ENCODE results near the gene PRPF19. TPM values are rescaled to one million over a fixed set of nuclear protein-coding genes. Genes with fewer than 3 reads are reported as not detected.

The PRPF19 gene
- polyA plus RNA-seq, 1 donor from 2014 or later, result 71.3 TPM

DNA sequence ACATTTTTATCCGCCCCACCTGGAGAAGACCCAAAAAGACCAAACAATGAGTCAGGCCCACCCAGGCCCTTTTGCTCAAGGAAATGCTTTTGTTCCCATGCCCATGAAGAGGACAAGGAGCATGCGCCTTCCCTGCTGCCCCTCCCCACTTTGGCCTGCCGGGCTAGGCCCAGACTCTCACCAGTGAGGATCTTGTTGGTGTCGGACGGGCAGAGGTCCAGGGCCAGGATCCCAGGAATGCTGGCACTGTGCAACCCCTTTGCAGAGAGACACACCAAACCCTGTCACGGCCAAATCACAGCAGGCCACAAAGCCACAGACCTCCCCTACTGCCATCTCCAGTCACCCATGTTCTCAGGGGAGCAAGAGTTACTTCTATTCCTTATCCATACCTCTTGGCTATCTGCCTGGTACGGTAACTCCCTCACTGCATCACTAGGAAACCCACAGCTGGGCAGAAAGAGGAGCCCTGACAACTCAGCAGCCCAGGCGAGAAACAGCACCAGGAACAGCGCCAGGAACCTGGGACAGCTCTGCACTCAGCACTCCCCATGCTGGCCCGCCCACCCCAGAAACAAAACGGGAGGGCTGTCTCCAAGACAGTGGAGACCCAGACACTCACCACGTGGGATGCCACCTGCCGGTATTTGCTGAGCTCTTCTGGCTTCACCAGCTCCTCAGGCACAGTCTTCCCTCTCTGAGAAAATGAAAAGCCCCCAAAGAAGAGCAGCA is 5.5 kb downstream of the PRPF19 start:
- Histone ChIP-seq H3K4me3 (ENCODE audit: low read length) (no peak overlapping the region), H3K4me2 (ENCODE audit: low read length) (no peak overlapping the region), H3K9me2 (ENCODE audit: insufficient read depth, low read length) (no peaks in the 10 kb centered on the region), H3K27ac (ENCODE audit: low read length) (no peak overlapping the region), H3K9ac (ENCODE audit: low read length) (no peak overlapping the region), H2AFZ (ENCODE audit: low read depth, low read length) (no peak overlapping the region), H3K9me3 (ENCODE audit: low read length) (no peaks in the 10 kb centered on the region), H3F3A (ENCODE audit: insufficient read depth, low read length, poor library complexity, severe bottlenecking) (no peaks in the 10 kb centered on the region), H3K79me2 (replicated peaks; ENCODE audit: insufficient read depth, low read length) (peaks cover 26% of the 10 kb centered on the region), H3K27me3 (ENCODE audit: insufficient read depth, low read depth, low read length) (no peaks in the 10 kb centered on the region), H4K20me1 (ENCODE audit: insufficient read depth) (no peaks in the 10 kb centered on the region), H3K36me3 (ENCODE audit: insufficient read depth, low read length) (peaks cover 8% of the 10 kb centered on the region)
- no peak for TF ChIP-seq TAF1 (IDR thresholded peaks at IDR 0.05; ENCODE audit: low read depth)
- no peak for TF ChIP-seq SMC3 (conservative IDR thresholded peaks at IDR 0.05; ENCODE audit: poor library complexity)
- no peak for TF ChIP-seq RAD21 (conservative IDR thresholded peaks at IDR 0.05)
- TF ChIP-seq, protein P1, sequence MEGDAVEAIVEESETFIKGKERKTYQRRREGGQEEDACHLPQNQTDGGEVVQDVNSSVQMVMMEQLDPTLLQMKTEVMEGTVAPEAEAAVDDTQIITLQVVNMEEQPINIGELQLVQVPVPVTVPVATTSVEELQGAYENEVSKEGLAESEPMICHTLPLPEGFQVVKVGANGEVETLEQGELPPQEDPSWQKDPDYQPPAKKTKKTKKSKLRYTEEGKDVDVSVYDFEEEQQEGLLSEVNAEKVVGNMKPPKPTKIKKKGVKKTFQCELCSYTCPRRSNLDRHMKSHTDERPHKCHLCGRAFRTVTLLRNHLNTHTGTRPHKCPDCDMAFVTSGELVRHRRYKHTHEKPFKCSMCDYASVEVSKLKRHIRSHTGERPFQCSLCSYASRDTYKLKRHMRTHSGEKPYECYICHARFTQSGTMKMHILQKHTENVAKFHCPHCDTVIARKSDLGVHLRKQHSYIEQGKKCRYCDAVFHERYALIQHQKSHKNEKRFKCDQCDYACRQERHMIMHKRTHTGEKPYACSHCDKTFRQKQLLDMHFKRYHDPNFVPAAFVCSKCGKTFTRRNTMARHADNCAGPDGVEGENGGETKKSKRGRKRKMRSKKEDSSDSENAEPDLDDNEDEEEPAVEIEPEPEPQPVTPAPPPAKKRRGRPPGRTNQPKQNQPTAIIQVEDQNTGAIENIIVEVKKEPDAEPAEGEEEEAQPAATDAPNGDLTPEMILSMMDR (IDR thresholded peaks at IDR 0.05; ENCODE audit: poor library complexity, severe bottlenecking), result no peak
- no peak for TF ChIP-seq EZH2 (IDR thresholded peaks at IDR 0.05; ENCODE audit: borderline replicate concordance, insufficient read depth, low read length, poor library complexity, severe bottlenecking)
- TF ChIP-seq, protein P2, sequence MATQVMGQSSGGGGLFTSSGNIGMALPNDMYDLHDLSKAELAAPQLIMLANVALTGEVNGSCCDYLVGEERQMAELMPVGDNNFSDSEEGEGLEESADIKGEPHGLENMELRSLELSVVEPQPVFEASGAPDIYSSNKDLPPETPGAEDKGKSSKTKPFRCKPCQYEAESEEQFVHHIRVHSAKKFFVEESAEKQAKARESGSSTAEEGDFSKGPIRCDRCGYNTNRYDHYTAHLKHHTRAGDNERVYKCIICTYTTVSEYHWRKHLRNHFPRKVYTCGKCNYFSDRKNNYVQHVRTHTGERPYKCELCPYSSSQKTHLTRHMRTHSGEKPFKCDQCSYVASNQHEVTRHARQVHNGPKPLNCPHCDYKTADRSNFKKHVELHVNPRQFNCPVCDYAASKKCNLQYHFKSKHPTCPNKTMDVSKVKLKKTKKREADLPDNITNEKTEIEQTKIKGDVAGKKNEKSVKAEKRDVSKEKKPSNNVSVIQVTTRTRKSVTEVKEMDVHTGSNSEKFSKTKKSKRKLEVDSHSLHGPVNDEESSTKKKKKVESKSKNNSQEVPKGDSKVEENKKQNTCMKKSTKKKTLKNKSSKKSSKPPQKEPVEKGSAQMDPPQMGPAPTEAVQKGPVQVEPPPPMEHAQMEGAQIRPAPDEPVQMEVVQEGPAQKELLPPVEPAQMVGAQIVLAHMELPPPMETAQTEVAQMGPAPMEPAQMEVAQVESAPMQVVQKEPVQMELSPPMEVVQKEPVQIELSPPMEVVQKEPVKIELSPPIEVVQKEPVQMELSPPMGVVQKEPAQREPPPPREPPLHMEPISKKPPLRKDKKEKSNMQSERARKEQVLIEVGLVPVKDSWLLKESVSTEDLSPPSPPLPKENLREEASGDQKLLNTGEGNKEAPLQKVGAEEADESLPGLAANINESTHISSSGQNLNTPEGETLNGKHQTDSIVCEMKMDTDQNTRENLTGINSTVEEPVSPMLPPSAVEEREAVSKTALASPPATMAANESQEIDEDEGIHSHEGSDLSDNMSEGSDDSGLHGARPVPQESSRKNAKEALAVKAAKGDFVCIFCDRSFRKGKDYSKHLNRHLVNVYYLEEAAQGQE (IDR thresholded peaks at IDR 0.05; ENCODE audit: borderline replicate concordance), result no peak
- no peak for TF ChIP-seq POLR2AphosphoS5 (IDR thresholded peaks at IDR 0.05)
- no peak for TF ChIP-seq EP300 (conservative IDR thresholded peaks at IDR 0.05; ENCODE audit: poor library complexity, severe bottlenecking)
- TF ChIP-seq MXI1 (conservative IDR thresholded peaks at IDR 0.05; ENCODE audit: poor library complexity, severe bottlenecking), result no peak

DNA sequence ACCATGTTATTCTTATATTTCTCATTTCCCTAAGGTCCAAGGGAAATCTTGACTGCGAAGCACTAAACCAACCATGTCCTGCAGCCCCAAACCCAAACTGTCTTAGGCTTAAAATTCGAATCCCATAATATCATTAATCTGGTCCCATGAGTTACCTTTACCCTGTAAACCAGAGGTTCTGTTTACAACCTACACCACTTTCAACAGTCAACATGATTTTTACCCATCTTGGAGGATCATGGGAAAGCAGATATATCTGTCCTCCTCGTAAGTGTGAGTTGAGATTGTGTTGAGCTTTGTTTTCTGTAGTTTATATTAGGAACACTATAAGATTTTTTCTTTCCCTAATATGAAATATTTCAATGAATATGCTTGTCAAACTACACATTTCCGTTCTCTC is 6.4 kb downstream of the PRPF19 start:
- Histone ChIP-seq H3K4me2 (ENCODE audit: low read length) (no peak overlapping the region), H2AFZ (ENCODE audit: low read depth, low read length) (no peak overlapping the region), H3K9ac (ENCODE audit: low read length) (no peak overlapping the region), H3F3A (ENCODE audit: insufficient read depth, low read length, poor library complexity, severe bottlenecking) (no peaks in the 10 kb centered on the region), H4K20me1 (ENCODE audit: insufficient read depth) (no peaks in the 10 kb centered on the region), H3K79me2 (replicated peaks; ENCODE audit: insufficient read depth, low read length) (peaks cover 18% of the 10 kb centered on the region), H3K4me3 (ENCODE audit: low read length) (no peak overlapping the region), H3K9me2 (ENCODE audit: insufficient read depth, low read length) (no peaks in the 10 kb centered on the region), H3K36me3 (ENCODE audit: insufficient read depth, low read length) (peaks cover 8% of the 10 kb centered on the region), H3K27ac (ENCODE audit: low read length) (no peak overlapping the region), H3K27me3 (ENCODE audit: insufficient read depth, low read depth, low read length) (no peaks in the 10 kb centered on the region), H3K9me3 (ENCODE audit: low read length) (no peaks in the 10 kb centered on the region)
- TF ChIP-seq MXI1 (conservative IDR thresholded peaks at IDR 0.05; ENCODE audit: poor library complexity, severe bottlenecking) (no peak), EP300 (conservative IDR thresholded peaks at IDR 0.05; ENCODE audit: poor library complexity, severe bottlenecking) (no peak)

All from neural cell (in vitro differentiated cells).